ENCODE measurements around the gene ANKRD28. TPM values are rescaled to one million over a fixed set of nuclear protein-coding genes. Genes with fewer than 3 reads are reported as not detected.
"Not testable (repeated sequence)": the region's sequence is repeated elsewhere in the genome, so short reads cannot be mapped to it uniquely, and the experiment has no call there.

ANKRD28 gene
- total and polyA plus RNA-seq, 2 of the 8 experiments (the other 6 are each of a cell fraction or from before 2014, with no cell fraction given): 39.1 to 61.7 TPM

DNA sequence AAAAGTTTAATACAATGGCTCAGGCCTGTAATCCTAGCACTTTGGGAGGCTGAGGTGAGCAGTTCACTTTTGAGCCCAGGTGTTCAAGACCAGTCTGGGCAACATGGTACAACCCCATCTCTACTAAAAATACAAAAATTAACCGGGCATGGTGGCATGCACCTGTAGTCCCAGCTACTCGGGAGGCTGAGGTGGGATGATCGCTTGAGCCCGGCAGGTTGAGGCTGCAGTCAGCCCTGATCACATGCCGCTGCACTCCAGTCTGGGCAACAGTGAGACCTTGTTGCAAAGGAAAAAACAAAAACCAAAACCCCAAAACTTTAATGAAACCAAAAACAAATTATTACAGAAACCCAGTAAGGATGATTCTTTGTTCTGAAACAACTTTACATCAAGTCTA, 15.3 kb upstream of the ANKRD28 start:
- H3K79me2 ChIP-seq (ENCODE audit: control insufficient read depth in 1 of 2, insufficient read depth in 2 of 2, low read length in 2 of 2): peaks cover 0 to 77% of the 10 kb centered on the region in 2 experiments; a peak in 2 of 4 replicates
- not testable (repeated sequence) for H3K9me3 ChIP-seq (ENCODE audit: insufficient read depth in 2 of 2, low read depth in 1 of 2, low read length in 1 of 2); H4K91ac ChIP-seq (replicated peaks; ENCODE audit: insufficient read length, low read length); H3K4me2 ChIP-seq (ENCODE audit: insufficient read depth in 1 of 2, low read depth in 2 of 2, low read length in 2 of 2); H3K4me1 ChIP-seq (replicated peaks in 1 of 4; ENCODE audit: control insufficient read depth in 3 of 4, insufficient read depth in 4 of 4, low read length in 3 of 4); DNase-seq (ENCODE audit: low read depth in 1 of 2, low spot score in 2 of 2); H3K79me1 ChIP-seq (ENCODE audit: low read depth, low read length); H2BK12ac ChIP-seq (ENCODE audit: low read depth, low read length); H3K4ac ChIP-seq (replicated peaks; ENCODE audit: insufficient read length, low read depth, low read length); H3K9ac ChIP-seq (replicated peaks in 1 of 4; ENCODE audit: extremely low read depth in 1 of 4, low read depth in 3 of 4, low read length in 3 of 4); H2AFZ ChIP-seq (ENCODE audit: low read length); H3K14ac ChIP-seq (ENCODE audit: insufficient read length); H2BK5ac ChIP-seq (ENCODE audit: low read depth, low read length); H3K56ac ChIP-seq (replicated peaks; ENCODE audit: insufficient read length, low read depth, low read length); H3K23me2 ChIP-seq (ENCODE audit: low read depth, low read length); H3K23ac ChIP-seq (ENCODE audit: insufficient read length); H3K27ac ChIP-seq (ENCODE audit: low read depth, low read length); H2BK15ac ChIP-seq (ENCODE audit: low read length); H2BK120ac ChIP-seq (replicated peaks; ENCODE audit: low read depth, low read length); H2AK5ac ChIP-seq (ENCODE audit: low read depth, low read length); H3K27me3 ChIP-seq (replicated peaks in 1 of 4; ENCODE audit: control insufficient read depth in 3 of 4, extremely low read depth in 1 of 4, insufficient read depth in 3 of 4, low read length in 3 of 4); H4K8ac ChIP-seq (ENCODE audit: extremely low read depth, insufficient read depth, low read length); FAIRE-seq; H3K4me3 ChIP-seq (ENCODE audit: extremely low read depth in 1 of 4, insufficient read depth in 2 of 4, low read depth in 3 of 4, low read length in 4 of 4); H3K36me3 ChIP-seq (ENCODE audit: control insufficient read depth in 2 of 4, insufficient read depth in 4 of 4, low read length in 3 of 4); H4K5ac ChIP-seq (ENCODE audit: insufficient read length, low read depth, low read length); H2BK20ac ChIP-seq (ENCODE audit: low read length); H3K18ac ChIP-seq (ENCODE audit: extremely low read depth, low read length); H4K20me1 ChIP-seq (replicated peaks in 1 of 2; ENCODE audit: control insufficient read depth in 1 of 2, insufficient read depth in 2 of 2, low read length in 2 of 2)
- WGBS, 2 experiments (ENCODE audit: extremely low coverage in 1 of 2, insufficient coverage in 1 of 2, insufficient read length in 1 of 2, insufficient replicate concordance in 2 of 2, low coverage in 1 of 2, low lambda C conversion rate in 2 of 2, missing lambda C conversion rate in 1 of 2): 88% methylated on average over 5 of the region's 5 CpGs; no CpG with 5 or more reads in 1 of the 2 experiments
- CTCF ChIA-PET (ENCODE audit: partially characterized antibody): interaction anchor here (0.5 to 3.1 kb wide), 6 partner anchors 12 to 380 kb away, joined by 3 to 16 read pairs (median 6); no protein-coding TSS in a partner anchor
- POLR2A ChIA-PET (ENCODE audit: partially characterized antibody): interaction anchor here (2.2 kb wide), 1 partner anchor 212 kb away, joined by 6 read pairs; the partner anchor contains the start of genes BTD and HACL1
